HepG2 (cell line): ENCODE data around the gene NFATC3.

Source experiments
- CBFB ChIP-seq: sonication (generic); formaldehyde crosslinking; IDR thresholded peaks from 2 replicates; pipeline ENCODE4 v1.4.0; 2020; ENCODE audit warnings: missing genetic modification reagents
- TEAD2 ChIP-seq: sonication (generic); formaldehyde crosslinking; IDR thresholded peaks from 2 replicates; pipeline ENCODE4 v1.9.0; 2021; ENCODE audit warnings: missing genetic modification reagents

GRCh38 chr16:68216240-68216639 lies 131.1 kb downstream of the NFATC3 start:
- TF ChIP-seq TEAD2 (CRISPR knock-in tag) (no peak), CBFB (CRISPR knock-in tag) (no peak)
